ENCODE results near the gene NRG3. TPM values are rescaled to one million over a fixed set of nuclear protein-coding genes. Genes with fewer than 3 reads are reported as not detected.

Gene NRG3
- total RNA-seq, 1 donor from 2014 or later: not detected

DNA sequence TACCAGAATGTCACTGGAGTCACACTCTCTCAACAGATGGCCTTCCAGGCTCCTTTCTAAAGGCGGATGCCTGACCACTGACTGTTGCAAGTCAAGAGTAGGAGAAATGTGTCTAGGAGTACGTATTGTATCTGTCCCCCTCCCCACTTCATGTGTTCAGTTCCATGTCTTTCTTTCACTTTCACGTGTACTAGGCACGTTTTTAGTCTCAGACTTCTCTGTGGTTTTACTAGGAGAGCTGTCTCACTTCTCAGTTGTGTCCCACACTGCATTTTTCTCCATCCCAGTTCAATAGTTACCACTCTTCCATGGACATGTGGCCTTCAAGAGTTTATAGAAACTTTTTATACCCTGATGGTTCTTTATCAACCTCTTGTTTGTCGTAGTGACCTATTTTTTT is 893.0 kb downstream of the NRG3 start:
- no peak for DNase-seq (ENCODE audit: low read depth)

DNA sequence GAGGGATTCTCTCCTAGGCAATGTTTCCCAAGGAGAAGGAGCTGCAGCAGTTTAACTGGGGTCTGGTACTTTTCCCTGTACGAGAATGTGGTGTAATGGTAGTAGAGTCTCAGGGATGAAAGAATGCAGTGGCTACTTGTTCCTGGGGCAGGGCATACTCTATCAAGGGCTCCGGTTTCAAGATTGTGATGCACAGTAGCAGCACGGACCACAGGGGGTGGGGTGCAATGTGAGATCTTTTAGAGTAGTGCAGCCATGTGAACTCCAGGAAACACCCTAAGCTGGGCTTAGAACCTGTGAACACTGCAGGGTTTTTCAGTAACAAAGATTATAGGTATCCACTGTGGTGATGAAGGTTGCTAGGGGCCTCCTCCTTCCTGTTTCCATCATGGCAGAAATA is 903.9 kb downstream of the NRG3 start:
- DNase-seq (ENCODE audit: low read depth): no peak

- no peak for DNase-seq (ENCODE audit: low read depth)
Measured at GRCh38 chr10:82796510-82796909, 921.5 kb downstream of the NRG3 start.

DNA sequence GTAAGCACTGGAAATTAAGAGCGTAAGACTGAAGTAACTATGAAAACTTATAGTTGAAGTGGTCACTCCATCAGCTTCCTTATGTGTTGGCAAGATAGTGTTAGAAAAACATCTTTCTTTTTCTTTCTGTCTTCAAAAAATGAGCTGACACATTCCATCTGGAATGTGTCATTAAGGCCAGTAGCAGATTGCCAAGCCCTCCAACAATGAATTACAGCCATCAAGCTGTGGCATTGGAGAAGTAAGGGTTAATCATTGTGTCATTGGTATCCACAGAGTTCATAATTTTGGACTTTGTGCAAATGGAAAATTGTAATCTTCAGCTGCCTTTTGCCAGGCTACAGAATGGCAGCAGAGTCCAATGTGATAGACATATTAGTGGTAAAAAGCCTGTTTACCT is 926.3 kb downstream of the NRG3 start:
- DNase-seq (ENCODE audit: low read depth): no peak

DNA sequence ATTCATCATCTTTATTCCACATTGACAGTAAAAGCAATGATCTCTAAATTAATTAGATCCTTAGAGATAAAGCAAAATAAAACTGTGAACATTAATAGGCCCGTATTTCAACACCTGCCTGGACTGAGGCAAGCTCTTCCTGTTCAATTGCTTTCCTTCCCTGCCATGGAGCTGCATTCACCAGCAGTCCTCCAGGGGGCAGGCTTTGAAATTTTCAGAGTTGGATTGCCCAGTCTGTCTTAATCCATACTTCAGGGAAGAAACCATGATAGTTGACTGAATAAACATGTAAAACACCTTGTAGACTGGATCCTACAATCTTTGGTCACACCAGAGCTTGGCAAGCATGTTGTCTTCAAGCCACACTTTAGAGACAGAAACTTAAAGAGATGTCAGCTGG is 936.6 kb downstream of the NRG3 start:
- no peak for DNase-seq (ENCODE audit: low read depth)

DNA sequence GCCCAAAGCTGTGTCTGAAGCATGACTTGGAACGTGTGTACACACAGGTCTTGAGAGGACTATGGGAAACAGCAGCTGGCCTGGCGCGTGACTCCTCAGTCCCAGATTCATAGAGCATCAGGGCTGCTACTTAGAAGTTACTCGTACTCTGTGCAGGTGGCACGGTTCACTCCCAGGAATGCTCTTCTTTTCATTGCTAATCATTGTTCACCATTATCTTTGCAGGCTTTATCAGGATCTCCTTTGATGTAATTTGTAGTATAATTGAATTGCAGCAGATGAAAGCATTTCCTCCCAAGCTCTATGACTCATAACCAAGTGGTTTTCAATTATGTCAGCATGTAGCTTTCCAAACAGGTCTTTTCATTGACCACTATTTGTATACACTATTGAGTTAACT is 938.9 kb downstream of the NRG3 start:
- DNase-seq (ENCODE audit: low read depth): no peak

DNA sequence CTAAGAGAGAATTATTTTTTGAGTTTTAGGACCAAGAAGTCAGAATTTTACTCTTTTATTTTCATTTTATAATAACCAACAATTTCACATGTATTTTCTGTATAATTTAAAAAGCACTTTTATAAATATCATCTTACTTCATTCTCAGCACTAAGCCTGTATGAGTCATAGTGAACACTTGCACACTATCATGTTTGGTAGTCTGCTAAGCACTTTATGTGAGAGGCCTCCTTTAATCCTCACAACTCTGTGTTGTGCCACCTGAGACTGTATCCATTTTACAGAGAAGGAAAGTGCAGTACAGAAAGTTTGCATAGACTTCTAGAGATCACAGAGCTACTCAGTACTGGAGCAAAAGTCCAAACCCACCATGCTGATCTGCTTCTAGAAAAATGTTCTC is 939.6 kb downstream of the NRG3 start:
- no peak for DNase-seq (ENCODE audit: low read depth)

GRCh38 chr10:82815680-82816079 is 940.7 kb downstream of the NRG3 start:
- DNase-seq (ENCODE audit: low read depth): no peak

DNA sequence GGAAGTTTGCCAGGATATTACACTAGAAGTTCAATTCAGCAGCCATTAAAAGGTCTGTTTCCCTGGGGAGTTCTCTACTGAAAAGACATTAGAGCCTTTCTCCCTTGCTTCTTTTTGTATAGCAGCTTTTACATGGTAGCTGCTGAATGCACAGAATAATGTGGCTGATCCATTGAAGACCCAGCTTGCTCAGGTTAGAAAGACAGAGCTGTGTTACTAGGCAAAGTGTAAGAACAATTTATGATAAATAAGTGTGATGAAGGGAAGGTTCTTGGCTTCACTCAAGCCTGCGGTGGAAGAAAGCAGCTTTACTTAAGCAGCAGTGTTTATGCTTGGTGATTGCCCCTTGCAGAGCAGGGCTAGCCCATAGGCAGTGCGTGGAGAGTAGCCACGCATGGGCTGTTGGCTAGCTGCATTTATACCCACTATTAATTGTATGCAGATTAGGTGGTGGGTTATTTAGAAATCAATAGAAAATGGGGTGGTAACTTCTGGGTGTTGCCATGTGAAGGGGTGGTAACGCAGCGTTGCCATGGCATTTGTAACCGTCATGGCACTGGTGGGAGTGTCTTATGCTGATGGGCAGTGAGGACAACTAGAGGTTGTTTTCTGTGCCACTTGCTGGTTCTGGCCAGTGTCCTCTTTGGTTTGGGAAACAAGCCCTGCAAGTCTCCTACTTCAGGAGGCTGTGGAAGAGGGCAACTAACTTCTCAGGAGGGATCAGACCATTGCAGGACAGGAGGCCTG is 942.9 kb downstream of the NRG3 start:
- DNase-seq (ENCODE audit: low read depth): no peak

DNA sequence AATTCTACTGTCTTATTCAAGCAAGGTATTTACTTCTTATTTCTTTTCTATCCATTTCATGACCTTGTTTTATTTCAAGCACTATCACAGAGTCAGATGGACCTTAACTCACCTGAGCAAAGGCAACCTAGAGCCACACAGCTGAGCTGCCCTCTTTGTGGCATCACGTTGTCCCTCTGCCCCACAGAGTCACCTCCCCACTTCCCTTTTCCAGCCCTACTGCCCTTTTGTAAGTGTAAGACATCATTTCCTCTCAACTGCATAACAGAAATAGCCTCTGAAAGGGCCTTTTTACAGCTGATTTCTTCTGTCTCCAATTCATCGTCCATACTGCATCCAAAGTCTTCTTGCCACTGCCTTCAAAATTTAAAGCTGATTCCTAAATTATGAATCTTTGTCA is 946.0 kb downstream of the NRG3 start:
- no peak for DNase-seq (ENCODE audit: low read depth)

DNA sequence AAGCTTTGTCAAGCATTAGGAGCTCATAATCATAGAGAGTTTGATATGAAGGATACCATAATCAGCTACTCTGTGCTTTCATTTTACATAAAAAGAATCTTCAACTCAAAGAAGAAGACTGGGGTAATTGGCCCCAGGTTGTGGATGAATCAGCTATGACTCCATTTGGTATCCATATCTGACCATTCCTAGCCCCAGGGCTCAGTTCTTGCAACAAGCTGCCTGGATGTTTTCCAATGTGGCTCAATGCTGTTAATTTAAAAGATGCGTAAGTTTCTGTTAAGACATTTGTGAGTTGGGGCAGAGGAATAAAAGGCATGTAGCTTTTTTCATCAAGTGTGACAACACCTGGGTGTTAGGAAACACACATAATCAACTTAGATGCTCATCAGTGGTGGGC is 951.1 kb downstream of the NRG3 start:
- DNase-seq (ENCODE audit: low read depth): no peak

GRCh38 chr10:82827901-82828300 is 952.9 kb downstream of the NRG3 start:
- DNase-seq (ENCODE audit: low read depth): no peak

- DNase-seq (ENCODE audit: low read depth): no peak
Measured at GRCh38 chr10:82847242-82847641, 972.2 kb downstream of the NRG3 start.

GRCh38 chr10:82850191-82850590 is 975.2 kb downstream of the NRG3 start:
- no peak for DNase-seq (ENCODE audit: low read depth)

DNA sequence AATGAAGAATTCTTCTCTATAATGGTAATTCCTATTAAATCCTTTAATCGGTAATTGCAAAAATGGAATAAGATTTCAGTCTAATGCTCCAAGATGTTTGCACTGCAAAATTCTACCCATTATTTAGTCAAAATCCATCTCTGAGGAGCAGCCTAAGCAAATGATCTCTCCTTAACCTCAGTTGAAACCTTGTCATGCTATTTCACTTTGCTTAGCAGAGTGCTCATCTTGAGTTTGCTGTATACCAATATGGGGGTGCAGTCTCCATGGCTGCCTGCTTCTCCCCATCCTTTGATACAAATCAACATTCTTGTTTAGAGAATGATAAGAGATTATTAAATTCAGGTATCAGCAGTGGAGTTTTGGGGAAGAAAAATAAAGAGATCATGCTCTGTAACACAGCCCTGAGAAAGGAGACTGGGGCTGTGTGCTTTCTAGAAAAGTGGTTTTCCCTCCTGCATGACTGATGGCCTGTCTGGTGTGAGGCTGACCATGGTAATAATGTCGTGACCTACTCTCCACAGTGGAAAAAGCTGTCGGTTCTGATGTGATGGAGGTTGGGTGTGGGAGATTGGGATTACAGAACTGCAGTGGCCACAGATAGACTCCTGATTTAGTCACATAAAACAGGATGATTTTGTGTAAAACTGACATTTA is 982.1 kb downstream of the NRG3 start:
- no peak for DNase-seq (ENCODE audit: low read depth)

DNA sequence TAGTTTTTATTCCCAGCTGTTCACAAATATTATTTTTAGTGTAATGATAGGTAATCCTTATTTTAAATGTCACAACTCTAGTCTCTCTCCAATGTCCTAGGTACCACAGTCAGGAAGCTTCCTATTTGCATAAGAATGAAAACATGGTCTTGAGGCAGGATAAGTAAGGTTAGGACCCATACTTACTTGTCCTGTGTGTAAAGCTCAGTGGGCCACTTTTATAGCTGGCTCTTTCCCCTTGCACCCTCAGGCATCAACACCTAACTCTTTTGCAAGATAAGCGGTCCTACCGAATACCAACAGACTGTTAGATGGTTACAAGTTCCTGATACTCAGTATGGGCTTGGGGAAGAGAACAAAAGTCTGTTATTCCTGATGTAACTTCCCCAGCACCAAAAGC is 986.9 kb downstream of the NRG3 start:
- DNase-seq (ENCODE audit: low read depth): no peak

GRCh38 chr10:82865366-82865765 is 990.4 kb downstream of the NRG3 start:
- DNase-seq (ENCODE audit: low read depth): no peak

- no peak for DNase-seq (ENCODE audit: low read depth)
Measured at GRCh38 chr10:82866424-82867020, 991.5 kb downstream of the NRG3 start.

DNA sequence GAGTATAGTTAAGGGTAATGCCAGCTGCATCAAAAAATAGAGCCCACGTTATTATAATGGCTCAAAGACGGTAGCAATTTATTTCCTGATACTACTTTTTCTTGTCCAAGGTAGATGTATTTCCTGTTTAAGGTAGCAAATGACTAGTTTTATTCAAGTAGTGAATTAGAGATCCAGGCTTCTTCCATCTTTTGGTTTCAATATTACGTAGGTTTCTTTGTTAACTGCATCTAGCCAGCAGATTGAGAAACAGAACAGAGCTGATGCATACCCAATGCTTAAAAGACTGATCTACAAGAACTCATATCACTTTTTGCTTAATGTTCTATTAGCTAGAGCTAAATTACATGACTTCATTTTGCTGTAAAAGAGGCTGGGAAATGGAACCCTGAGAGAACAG is 992.1 kb downstream of the NRG3 start:
- no peak for DNase-seq (ENCODE audit: low read depth)

DNA sequence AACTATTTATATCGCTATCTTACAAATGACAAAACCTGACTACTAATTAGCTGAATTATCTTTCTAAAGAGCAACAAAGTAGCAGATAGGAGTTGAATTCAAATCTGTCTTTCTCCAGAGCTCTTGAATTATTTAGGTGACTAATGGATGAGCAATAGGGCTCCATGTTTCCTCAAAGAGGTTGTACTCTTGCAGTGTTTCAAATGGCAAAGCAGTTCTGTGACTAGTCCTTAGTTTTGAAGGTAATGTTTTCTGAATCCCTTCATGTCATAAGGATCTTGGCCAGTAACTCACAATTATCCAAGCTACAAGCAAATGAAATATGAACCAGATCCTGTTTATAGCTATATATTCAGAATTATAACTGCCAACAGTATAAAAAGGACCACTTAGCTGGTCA is 999.7 kb downstream of the NRG3 start:
- no peak for DNase-seq (ENCODE audit: low read depth)

DNA sequence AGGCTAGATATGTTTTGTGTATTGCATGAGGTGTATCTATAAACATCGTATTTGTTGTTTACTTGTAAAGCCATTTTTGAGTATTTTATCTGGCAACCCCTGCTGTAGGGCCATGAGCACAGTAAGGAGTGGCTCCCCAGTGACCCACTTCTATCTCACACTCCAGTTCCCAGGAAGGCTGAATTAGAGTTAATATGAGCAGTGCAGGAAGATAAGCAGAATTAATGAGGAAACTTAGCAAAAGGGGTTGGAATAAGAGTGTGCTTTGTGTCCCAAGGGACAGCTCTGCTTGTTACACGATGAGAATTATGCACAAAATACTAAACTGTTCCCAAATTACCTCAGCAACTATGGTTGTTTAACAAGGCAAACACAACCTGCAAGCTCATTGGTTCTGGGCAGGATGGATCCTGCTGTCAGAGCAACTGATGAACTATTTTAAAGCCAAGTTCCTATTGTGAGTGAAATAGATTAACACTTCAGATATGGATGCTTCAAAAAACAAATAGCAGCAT is 1005.8 kb downstream of the NRG3 start:
- no peak for DNase-seq (ENCODE audit: low read depth)

- no peak for DNase-seq (ENCODE audit: low read depth)
Measured at GRCh38 chr10:82882722-82883121, 1007.7 kb downstream of the NRG3 start.

DNA sequence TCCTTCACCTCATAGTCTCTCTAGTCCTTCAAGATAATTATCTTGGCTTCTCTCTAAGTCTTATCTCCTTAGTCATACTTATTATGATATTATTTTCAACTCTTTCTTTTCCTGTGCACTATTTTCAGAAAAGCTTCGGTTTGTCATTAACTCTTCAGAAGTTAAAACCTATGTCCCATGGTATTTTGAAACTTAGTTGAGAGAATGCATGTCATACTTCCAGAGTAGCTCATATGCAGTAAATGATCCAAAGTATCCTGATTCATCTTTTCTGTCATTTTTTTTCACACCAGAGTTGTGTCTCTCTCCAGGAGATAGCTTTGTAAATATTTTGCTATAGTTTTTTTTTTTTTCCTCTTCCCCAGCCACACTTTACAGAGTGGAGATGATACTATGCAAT is 1008.6 kb downstream of the NRG3 start:
- no peak for DNase-seq (ENCODE audit: low read depth)
